OCI-LY7 (cell line): ENCODE data around the gene AMPD1. TPM values are rescaled to one million over a fixed set of nuclear protein-coding genes. Genes with fewer than 3 reads are reported as not detected.
A peak's percentile ranks its signal among the peaks of the same experiment; 100 is the strongest.

Source experiments
- BruUV-seq: library from RNA; stranded (reverse); fragments of 400-500 nt; replicated peaks from 2 replicates; lab custom pipeline; 2021; lab: Mats Ljungman, UMichigan
- CTCF ChIA-PET: fragments of 300-600 bp; sonication (Branson Sonifier 250); formaldehyde crosslinking; loops from one replicate; lab custom pipeline; 2022; ENCODE audit warnings: antibody characterized with exemption; ENCODE audit not compliant: unreplicated experiment; lab: Charles Lee
- POLR2A ChIA-PET: fragments of 300-600 bp; sonication (Branson Sonifier 250); formaldehyde crosslinking; loops from one replicate; lab custom pipeline; 2022; ENCODE audit warnings: antibody characterized with exemption; lab: Charles Lee
- DNase-seq: peaks from one replicate; pipeline ENCODE4 v3.0.0-alpha.2; 2015; ENCODE audit warnings: low spot score
- H2AFZ ChIP-seq: fragments of 200-600 bp; sonication (generic), shearing (Covaris generic); 2 replicates; pipeline ENCODE4 v1.6.1; 2014; ENCODE audit warnings: mild to moderate bottlenecking, antibody characterized with exemption, low read length, moderate library complexity
- H3K27ac ChIP-seq: fragments of 200-600 bp; sonication (generic); 2 replicates; pipeline ENCODE4 v1.5.1; 2014; ENCODE audit warnings: mixed run types, low read depth, mild to moderate bottlenecking, moderate library complexity, low read length, inconsistent platforms; ENCODE audit not compliant: poor library complexity, severe bottlenecking
- H3K36me3 ChIP-seq: fragments of 200-600 bp; sonication (generic); 2 replicates; pipeline ENCODE4 v1.6.1; 2014; ENCODE audit warnings: mild to moderate bottlenecking, antibody characterized with exemption, low read length, moderate library complexity, mixed read lengths; ENCODE audit not compliant: insufficient read depth
- H3K4me1 ChIP-seq: fragments of 200-600 bp; sonication (generic); 2 replicates; pipeline ENCODE4 v1.5.1; 2014; ENCODE audit warnings: mild to moderate bottlenecking, low read length; ENCODE audit not compliant: insufficient read depth, poor library complexity, severe bottlenecking
- H3K4me2 ChIP-seq: fragments of 200-600 bp; sonication (generic); 2 replicates; pipeline ENCODE4 v1.6.1; 2014; ENCODE audit warnings: mild to moderate bottlenecking, low read length
- H3K4me3 ChIP-seq: fragments of 200-600 bp; sonication (generic); 2 replicates; pipeline ENCODE4 v1.5.1; 2014; ENCODE audit warnings: mild to moderate bottlenecking, low read depth, low read length; ENCODE audit not compliant: poor library complexity, severe bottlenecking
- H3K79me2 ChIP-seq: fragments of 200-600 bp; sonication (generic); 2 replicates; pipeline ENCODE4 v1.6.1; 2016; ENCODE audit warnings: low read depth, mild to moderate bottlenecking, low read length, moderate library complexity, mixed read lengths; ENCODE audit not compliant: insufficient read depth
- H3K9me2 ChIP-seq: fragments of 200-600 bp; sonication (generic); 2 replicates; pipeline ENCODE4 v1.6.1; 2016; ENCODE audit warnings: mild to moderate bottlenecking, low read length, mixed read lengths; ENCODE audit not compliant: insufficient read depth
- H3K9me3 ChIP-seq: fragments of 200-600 bp; sonication (generic); 2 replicates; pipeline ENCODE4 v1.6.1; 2014; ENCODE audit warnings: mild to moderate bottlenecking, mixed run types, low read length, mixed read lengths
- H4K20me1 ChIP-seq: fragments of 200-600 bp; sonication (generic); 2 replicates; pipeline ENCODE4 v1.6.1; 2014; ENCODE audit warnings: mild to moderate bottlenecking, antibody characterized with exemption, low read length, moderate library complexity, mixed read lengths; ENCODE audit not compliant: insufficient read depth
- EZH2phosphoT487 ChIP-seq: fragments of 200-600 bp; sonication (generic); IDR thresholded peaks from 2 replicates; pipeline ENCODE4 v1.6.1; 2018; ENCODE audit warnings: low read depth, borderline replicate concordance, mild to moderate bottlenecking, mixed run types, antibody characterized with exemption, low read length, moderate library complexity, mixed read lengths
- intact Hi-C: fragments of 100-400 bp; cut with micrococcal nuclease; formaldehyde crosslinking; loops from one replicate; pipeline ENCODE4 v1.10.0; 2022; ENCODE audit not compliant: unreplicated experiment
- total RNA-seq, 2 experiments: library from RNA; depleted of rRNA in 1 of 2; stranded (reverse); fragments of >200 nt in 1 of 2; shearing (Covaris generic) in 1 of 2; gene quantifications; 2 replicates each; pipeline ENCODE4 v1.2.3, GENCODE V29; 2014 to 2022
- TF ChIP-seq, protein P1 (sequence below): fragments of 200-600 bp; sonication (generic); conservative IDR thresholded peaks from 2 replicates; pipeline ENCODE4 v1.5.1; 2014; ENCODE audit warnings: mild to moderate bottlenecking, antibody characterized with exemption, low read length, moderate library complexity, mixed read lengths

AMPD1 gene
- total RNA-seq, 2 experiments from 2014 or later, result not detected

GRCh38 chr1:114671011-114671938, 24.1 kb downstream of the AMPD1 start:
- Histone ChIP-seq H3K4me2 (no peak overlapping the region), H3K4me3 (no peak overlapping the region), H4K20me1 (no peaks in the 10 kb centered on the region), H3K9me3 (no peaks in the 10 kb centered on the region), H3K27ac (no peak overlapping the region), H2AFZ (no peak overlapping the region), H3K4me1 (peaks cover 4% of the 10 kb centered on the region), H3K79me2 (no peaks in the 10 kb centered on the region), H3K36me3 (no peaks in the 10 kb centered on the region), H3K9me2 (no peaks in the 10 kb centered on the region)
- POLR2A ChIA-PET, result interaction anchor here (1.0 kb wide), 1 partner anchor 41 kb away, joined by 3 read pairs; no protein-coding TSS in a partner anchor
- CTCF ChIA-PET, result no interaction called here
- intact Hi-C loops, result loop anchor here (2.0 to 10.0 kb wide), 2 partner anchors 96 to 324 kb away; no protein-coding TSS in a partner anchor
- BruUV-seq, result no TSS peak
- DNase-seq, result peak; percentile 34
- TF ChIP-seq, protein P1, sequence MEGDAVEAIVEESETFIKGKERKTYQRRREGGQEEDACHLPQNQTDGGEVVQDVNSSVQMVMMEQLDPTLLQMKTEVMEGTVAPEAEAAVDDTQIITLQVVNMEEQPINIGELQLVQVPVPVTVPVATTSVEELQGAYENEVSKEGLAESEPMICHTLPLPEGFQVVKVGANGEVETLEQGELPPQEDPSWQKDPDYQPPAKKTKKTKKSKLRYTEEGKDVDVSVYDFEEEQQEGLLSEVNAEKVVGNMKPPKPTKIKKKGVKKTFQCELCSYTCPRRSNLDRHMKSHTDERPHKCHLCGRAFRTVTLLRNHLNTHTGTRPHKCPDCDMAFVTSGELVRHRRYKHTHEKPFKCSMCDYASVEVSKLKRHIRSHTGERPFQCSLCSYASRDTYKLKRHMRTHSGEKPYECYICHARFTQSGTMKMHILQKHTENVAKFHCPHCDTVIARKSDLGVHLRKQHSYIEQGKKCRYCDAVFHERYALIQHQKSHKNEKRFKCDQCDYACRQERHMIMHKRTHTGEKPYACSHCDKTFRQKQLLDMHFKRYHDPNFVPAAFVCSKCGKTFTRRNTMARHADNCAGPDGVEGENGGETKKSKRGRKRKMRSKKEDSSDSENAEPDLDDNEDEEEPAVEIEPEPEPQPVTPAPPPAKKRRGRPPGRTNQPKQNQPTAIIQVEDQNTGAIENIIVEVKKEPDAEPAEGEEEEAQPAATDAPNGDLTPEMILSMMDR, result peak; percentile 75
- TF ChIP-seq EZH2phosphoT487, result no peak

DNA sequence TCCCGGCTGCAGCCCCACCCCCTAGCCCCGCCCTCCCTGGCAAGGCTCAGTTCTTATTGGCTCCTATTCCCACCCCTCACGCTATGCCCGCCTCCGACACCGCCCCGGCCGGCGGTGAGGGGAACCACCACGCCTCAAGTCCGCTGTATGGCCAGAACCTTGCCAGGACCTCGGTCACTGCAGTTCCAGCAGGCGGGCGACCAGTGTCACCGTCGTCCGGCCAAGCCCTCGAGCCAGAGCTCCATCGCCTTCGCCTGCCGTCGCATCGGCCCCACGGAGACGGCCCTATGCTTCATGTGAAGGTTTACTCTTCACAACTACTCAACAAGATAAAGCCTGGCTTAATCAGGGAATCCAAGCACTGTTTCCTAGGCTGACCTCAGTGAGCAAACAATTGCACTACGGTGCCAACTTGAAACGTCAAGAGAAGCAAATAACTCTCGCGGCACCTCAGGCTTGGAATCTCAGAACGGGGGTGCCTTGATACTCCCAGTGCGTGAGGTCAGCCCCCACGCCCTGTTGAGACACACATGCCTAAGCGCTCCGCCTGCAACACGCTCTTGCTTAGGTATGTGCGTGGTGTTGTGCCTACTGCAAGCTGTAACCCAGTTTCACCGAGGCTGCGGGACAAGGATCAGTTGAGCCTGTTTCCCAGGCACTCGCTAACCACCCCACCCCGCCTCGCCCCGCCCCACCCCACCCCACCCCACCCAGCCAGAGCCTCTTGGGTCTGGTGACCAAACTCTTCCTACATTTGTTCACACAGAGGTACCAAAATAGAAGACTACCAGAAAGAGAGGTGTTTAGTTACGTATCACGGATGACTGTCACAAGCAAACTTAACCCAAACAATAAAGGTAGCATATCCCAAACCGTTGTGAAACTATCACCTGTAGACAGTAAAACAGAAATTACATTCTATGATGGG, 25.0 kb downstream of the AMPD1 start:
- no peaks in the 10 kb centered on the region for H3K9me3 ChIP-seq
- H3K79me2 ChIP-seq, result no peaks in the 10 kb centered on the region
- intact Hi-C loops, result loop anchor here (2.0 to 10.0 kb wide), 2 partner anchors 96 to 324 kb away; no protein-coding TSS in a partner anchor
- no peaks in the 10 kb centered on the region for H4K20me1 ChIP-seq
- POLR2A ChIA-PET, result interaction anchor here (0.7 to 1.4 kb wide), 3 partner anchors 87 to 308 kb away, joined by 3 read pairs; partner anchors contain the start of gene BCAS2
- peak; percentile 86 for DNase-seq
- TF ChIP-seq EZH2phosphoT487, result no peak
- TF ChIP-seq, protein P1, result no peak
- BruUV-seq, result no TSS peak
- peak overlapping the region; percentile 98 for H2AFZ ChIP-seq
- CTCF ChIA-PET, result no interaction called here
- no peak overlapping the region for H3K27ac ChIP-seq
- peak overlapping the region; percentile 72 for H3K4me3 ChIP-seq
- no peaks in the 10 kb centered on the region for H3K9me2 ChIP-seq
- peak overlapping the region; percentile 85 for H3K4me2 ChIP-seq
- peaks cover 4% of the 10 kb centered on the region for H3K4me1 ChIP-seq
- no peaks in the 10 kb centered on the region for H3K36me3 ChIP-seq
